Measurements from ENCODE around the gene ETF1. TPM values are rescaled to one million over a fixed set of nuclear protein-coding genes. Genes with fewer than 3 reads are reported as not detected.
A peak's percentile ranks its signal among the peaks of the same experiment; 100 is the strongest.

ETF1 gene
- polyA plus RNA-seq, 3 donors, result 34.8 to 71.4 (median 61.6) TPM

- Histone ChIP-seq H3K79me2 (ENCODE audit: insufficient read depth, low read length) (peaks cover 99% of the 10 kb centered on the region), H3K9ac (ENCODE audit: insufficient read depth, low read length, poor library complexity, severe bottlenecking) (no peak overlapping the region), H3K4me2 (replicated peaks; ENCODE audit: extremely low read depth, low read length, poor library complexity, severe bottlenecking) (no peak overlapping the region), H3K4me3 (replicated peaks in 1 of 3; ENCODE audit: low read depth in 2 of 3, low read length in 3 of 3) (no peak overlapping the region), H3K36me3 (replicated peaks in 1 of 2; ENCODE audit: control insufficient read depth in 1 of 2, insufficient read depth in 2 of 2, low read length in 2 of 2) (peaks cover 11 to 49% of the 10 kb centered on the region in 2 donors), H4K20me1 (ENCODE audit: insufficient read depth, low read length) (peaks cover 96% of the 10 kb centered on the region), H3K9me3 (replicated peaks in 1 of 2; ENCODE audit: control insufficient read depth in 1 of 2, insufficient read depth in 1 of 2, low read length in 2 of 2) (no peaks in the 10 kb centered on the region), H3K4me1 (ENCODE audit: control insufficient read depth in 1 of 2, insufficient read depth in 2 of 2, low read length in 2 of 2) (peaks cover 26 to 31% of the 10 kb centered on the region in 2 donors), H2AFZ (ENCODE audit: insufficient read depth, low read depth, low read length, poor library complexity, severe bottlenecking) (no peak overlapping the region), H3K27me3 (ENCODE audit: control insufficient read depth in 2 of 2, insufficient read depth in 2 of 2, low read length in 2 of 2) (no peaks in the 10 kb centered on the region), H3K27ac (ENCODE audit: low read depth in 1 of 2, low read length in 2 of 2) (peak overlapping the region in 1 of 2 donors; percentile 29)
- peaks cover 29% of the 10 kb centered on the region for H3K4me1 Mint-ChIP-seq
- DNase-seq, result no peak
- peak overlapping the region in 2 of 7 donors; percentile 1 to 18 for H3K27ac Mint-ChIP-seq
- no peak overlapping the region for H3K4me3 Mint-ChIP-seq
- H3K9me3 Mint-ChIP-seq, result peaks cover 0 to 1% (median 0%) of the 10 kb centered on the region in 7 donors
- no peaks in the 10 kb centered on the region for H3K27me3 Mint-ChIP-seq (ENCODE audit: low read depth in 3 of 3)
- WGBS (ENCODE audit: insufficient coverage), result 86% methylated on average over 2 of the region's 4 CpGs
- TF ChIP-seq CTCF (IDR thresholded peaks at IDR 0.05), result peak; percentile 54
- intact Hi-C loops (cut with micrococcal nuclease), result no loop called here
- H3K36me3 Mint-ChIP-seq, result peaks cover 28 to 61% of the 10 kb centered on the region in 2 donors
Measured at GRCh38 chr5:138536665-138537315, 6.2 kb downstream of the ETF1 start.

DNA sequence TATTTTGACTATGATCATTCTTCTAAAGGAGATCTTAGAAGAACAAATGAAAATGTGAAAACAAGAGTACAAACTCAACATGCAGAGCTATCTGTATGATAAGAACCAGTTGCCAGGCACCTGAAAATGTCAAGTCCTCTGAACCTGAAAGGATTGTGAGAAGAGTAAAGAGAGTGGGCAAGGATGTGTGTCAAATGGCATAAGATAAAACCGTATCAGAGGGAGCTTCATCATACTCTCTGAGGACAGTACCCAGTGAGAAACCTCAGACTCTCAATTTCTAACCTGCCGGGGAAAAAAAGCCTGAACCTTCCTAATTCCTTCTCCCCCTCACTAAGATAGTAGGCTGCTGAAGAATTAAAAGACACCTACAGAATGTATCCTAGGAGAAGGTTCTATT is 6.8 kb downstream of the ETF1 start:
- Histone ChIP-seq H2AFZ (ENCODE audit: insufficient read depth, low read depth, low read length, poor library complexity, severe bottlenecking) (no peak overlapping the region), H4K20me1 (ENCODE audit: insufficient read depth, low read length) (peaks cover 96% of the 10 kb centered on the region), H3K27me3 (ENCODE audit: control insufficient read depth in 2 of 2, insufficient read depth in 2 of 2, low read length in 2 of 2) (no peaks in the 10 kb centered on the region), H3K4me1 (ENCODE audit: control insufficient read depth in 1 of 2, insufficient read depth in 2 of 2, low read length in 2 of 2) (peaks cover 20 to 25% of the 10 kb centered on the region in 2 donors), H3K27ac (ENCODE audit: low read depth in 1 of 2, low read length in 2 of 2) (peak overlapping the region in 1 of 2 donors; percentile 29), H3K4me2 (replicated peaks; ENCODE audit: extremely low read depth, low read length, poor library complexity, severe bottlenecking) (no peak overlapping the region), H3K9ac (ENCODE audit: insufficient read depth, low read length, poor library complexity, severe bottlenecking) (no peak overlapping the region), H3K36me3 (replicated peaks in 1 of 2; ENCODE audit: control insufficient read depth in 1 of 2, insufficient read depth in 2 of 2, low read length in 2 of 2) (peaks cover 11 to 52% of the 10 kb centered on the region in 2 donors), H3K4me3 (replicated peaks in 1 of 3; ENCODE audit: low read depth in 2 of 3, low read length in 3 of 3) (no peak overlapping the region), H3K9me3 (replicated peaks in 1 of 2; ENCODE audit: control insufficient read depth in 1 of 2, insufficient read depth in 1 of 2, low read length in 2 of 2) (no peaks in the 10 kb centered on the region), H3K79me2 (ENCODE audit: insufficient read depth, low read length) (peaks cover 99% of the 10 kb centered on the region)
- H3K27ac Mint-ChIP-seq, result peak overlapping the region in 1 of 7 donors; percentile 1
- peaks cover 0 to 1% (median 0%) of the 10 kb centered on the region in 7 donors for H3K9me3 Mint-ChIP-seq
- DNase-seq, result no peak
- H3K27me3 Mint-ChIP-seq (ENCODE audit: low read depth in 3 of 3), result no peaks in the 10 kb centered on the region
- no peak overlapping the region for H3K4me3 Mint-ChIP-seq
- WGBS (ENCODE audit: insufficient coverage), result no CpG with 5 or more reads among the region's 2 CpGs
- TF ChIP-seq CTCF (IDR thresholded peaks at IDR 0.05), result no peak
- intact Hi-C loops (cut with micrococcal nuclease), result no loop called here
- H3K4me1 Mint-ChIP-seq, result peaks cover 26% of the 10 kb centered on the region
- peaks cover 30 to 64% of the 10 kb centered on the region in 2 donors for H3K36me3 Mint-ChIP-seq
